Mesothelial cell of epicardium (in vitro differentiated cells): ENCODE results near the gene SKA3. TPM values are rescaled to one million over a fixed set of nuclear protein-coding genes. Genes with fewer than 3 reads are reported as not detected.

Experiments
- DNase-seq, 2 experiments: peaks; one replicate each; pipeline ENCODE4 v3.0.0; 2021; ENCODE audit warnings: low spot score in 2 of 2; ENCODE audit not compliant: unreplicated experiment in 2 of 2
- H3K27ac Mint-ChIP-seq: 2 replicates; pipeline ENCODE4 v1.8.0; 2021; ENCODE audit warnings: mixed read lengths
- H3K27me3 Mint-ChIP-seq: 2 replicates; pipeline ENCODE4 v1.8.0; 2021; ENCODE audit warnings: low read depth, mixed read lengths
- H3K36me3 Mint-ChIP-seq: 2 replicates; pipeline ENCODE4 v1.8.0; 2021; ENCODE audit warnings: mixed read lengths
- H3K4me1 Mint-ChIP-seq: 2 replicates; pipeline ENCODE4 v1.8.0; 2021; ENCODE audit warnings: mixed read lengths
- H3K4me3 Mint-ChIP-seq: 2 replicates; pipeline ENCODE4 v1.8.0; 2021; ENCODE audit warnings: mild to moderate bottlenecking, moderate library complexity, mixed read lengths
- H3K9me3 Mint-ChIP-seq: 2 replicates; pipeline ENCODE4 v1.8.0; 2021; ENCODE audit warnings: mixed read lengths
- total RNA-seq: library from RNA; stranded (reverse); gene quantifications from 3 replicates; pipeline ENCODE4 v1.2.1, GENCODE V29; 2021
- TF ChIP-seq, protein P1 (sequence below): fragments of 200-600 bp; sonication (generic); IDR thresholded peaks from one replicate; pipeline ENCODE4 v1.5.0; 2021; ENCODE audit warnings: antibody characterized with exemption; ENCODE audit not compliant: unreplicated experiment

SKA3 gene
- total RNA-seq, 1 donor from 2014 or later: 9.3 TPM

- Mint-ChIP-seq H3K9me3 (peaks cover 3% of the 10 kb centered on the region), H3K36me3 (no peaks in the 10 kb centered on the region), H3K27ac (no peak overlapping the region), H3K27me3 (no peaks in the 10 kb centered on the region), H3K4me3 (no peak overlapping the region), H3K4me1 (peaks cover 2% of the 10 kb centered on the region)
- no peak for DNase-seq
- TF ChIP-seq, protein P1, sequence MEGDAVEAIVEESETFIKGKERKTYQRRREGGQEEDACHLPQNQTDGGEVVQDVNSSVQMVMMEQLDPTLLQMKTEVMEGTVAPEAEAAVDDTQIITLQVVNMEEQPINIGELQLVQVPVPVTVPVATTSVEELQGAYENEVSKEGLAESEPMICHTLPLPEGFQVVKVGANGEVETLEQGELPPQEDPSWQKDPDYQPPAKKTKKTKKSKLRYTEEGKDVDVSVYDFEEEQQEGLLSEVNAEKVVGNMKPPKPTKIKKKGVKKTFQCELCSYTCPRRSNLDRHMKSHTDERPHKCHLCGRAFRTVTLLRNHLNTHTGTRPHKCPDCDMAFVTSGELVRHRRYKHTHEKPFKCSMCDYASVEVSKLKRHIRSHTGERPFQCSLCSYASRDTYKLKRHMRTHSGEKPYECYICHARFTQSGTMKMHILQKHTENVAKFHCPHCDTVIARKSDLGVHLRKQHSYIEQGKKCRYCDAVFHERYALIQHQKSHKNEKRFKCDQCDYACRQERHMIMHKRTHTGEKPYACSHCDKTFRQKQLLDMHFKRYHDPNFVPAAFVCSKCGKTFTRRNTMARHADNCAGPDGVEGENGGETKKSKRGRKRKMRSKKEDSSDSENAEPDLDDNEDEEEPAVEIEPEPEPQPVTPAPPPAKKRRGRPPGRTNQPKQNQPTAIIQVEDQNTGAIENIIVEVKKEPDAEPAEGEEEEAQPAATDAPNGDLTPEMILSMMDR: no peak
These were observed 41.9 kb downstream of the SKA3 start for GRCh38 chr13:21134475-21134874.

GRCh38 chr13:21133077-21133476 is 43.3 kb downstream of the SKA3 start:
- no peak overlapping the region for H3K27ac Mint-ChIP-seq
- no peak overlapping the region for H3K4me3 Mint-ChIP-seq
- TF ChIP-seq, protein P1: no peak
- H3K9me3 Mint-ChIP-seq: peaks cover 3% of the 10 kb centered on the region
- no peaks in the 10 kb centered on the region for H3K27me3 Mint-ChIP-seq
- no peaks in the 10 kb centered on the region for H3K36me3 Mint-ChIP-seq
- DNase-seq: no peak
- H3K4me1 Mint-ChIP-seq: peaks cover 1% of the 10 kb centered on the region

DNA sequence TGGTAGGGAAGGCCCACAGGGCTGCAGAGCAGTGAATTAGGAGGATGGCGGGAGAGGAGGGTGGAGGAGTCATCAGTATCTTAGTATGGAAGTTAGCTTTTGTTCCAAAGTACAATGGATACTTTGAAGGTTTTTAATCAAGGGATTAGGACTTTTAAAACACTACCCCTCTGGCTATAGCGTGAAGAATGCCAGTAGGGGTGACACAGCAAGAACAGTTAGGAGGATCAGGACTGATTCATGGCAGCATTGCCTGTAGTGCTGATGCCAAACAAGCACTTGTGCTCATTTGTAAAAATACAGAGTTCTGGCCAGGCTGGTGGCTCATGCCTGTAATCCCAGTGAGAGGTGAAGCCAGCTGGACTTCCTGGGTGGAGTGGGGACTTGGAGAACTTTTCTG is 46.2 kb downstream of the SKA3 start:
- DNase-seq: no peak
- TF ChIP-seq, protein P1: no peak
- no peak overlapping the region for H3K27ac Mint-ChIP-seq
- H3K27me3 Mint-ChIP-seq: no peaks in the 10 kb centered on the region
- H3K36me3 Mint-ChIP-seq: no peaks in the 10 kb centered on the region
- H3K9me3 Mint-ChIP-seq: no peaks in the 10 kb centered on the region
- H3K4me3 Mint-ChIP-seq: no peak overlapping the region
- H3K4me1 Mint-ChIP-seq: peaks cover 1% of the 10 kb centered on the region

DNA sequence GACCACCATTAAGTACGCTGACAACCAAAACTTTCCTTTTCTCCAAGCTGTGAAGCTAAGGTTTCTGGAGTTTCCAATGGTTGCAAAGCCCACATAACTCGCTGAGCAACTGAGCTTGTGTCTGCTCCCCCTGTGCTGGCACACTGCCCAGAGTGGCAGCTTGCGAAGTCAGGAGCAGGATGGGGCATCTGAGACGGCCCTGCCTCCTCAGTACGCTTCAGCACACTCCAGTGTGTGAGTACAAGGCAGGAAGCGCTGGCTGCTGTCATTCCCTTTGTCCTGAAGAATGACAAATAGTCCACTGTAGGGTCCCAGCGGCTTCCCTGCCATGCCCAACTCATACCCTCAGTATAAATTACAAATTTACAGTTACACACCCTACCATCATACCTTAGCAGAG is 51.5 kb downstream of the SKA3 start:
- H3K27me3 Mint-ChIP-seq: no peaks in the 10 kb centered on the region
- H3K27ac Mint-ChIP-seq: peak overlapping the region; percentile 73
- H3K4me3 Mint-ChIP-seq: no peak overlapping the region
- H3K4me1 Mint-ChIP-seq: peaks cover 6% of the 10 kb centered on the region
- no peaks in the 10 kb centered on the region for H3K36me3 Mint-ChIP-seq
- peaks cover 2% of the 10 kb centered on the region for H3K9me3 Mint-ChIP-seq
- TF ChIP-seq, protein P1: no peak
- DNase-seq: peak; percentile 50 to 67

DNA sequence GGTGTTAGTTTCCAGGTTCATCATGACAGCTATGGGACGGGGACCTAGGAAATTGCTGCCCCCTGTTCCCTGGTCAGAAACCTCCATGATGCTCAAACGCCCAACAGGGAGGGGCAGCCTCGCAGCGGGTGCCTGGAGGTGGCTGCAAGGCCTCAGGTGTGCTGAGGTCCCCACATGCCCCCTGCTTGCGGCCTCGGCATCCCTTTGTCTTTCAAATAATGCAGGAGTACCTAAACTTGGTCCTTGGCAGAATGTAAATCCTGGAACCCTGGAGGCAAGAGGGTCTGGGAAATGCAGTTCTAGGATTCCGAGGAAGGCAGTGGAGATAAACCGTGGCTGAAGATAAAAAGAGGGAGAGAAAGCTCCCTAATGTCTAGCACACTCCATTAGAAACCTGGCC is 52.4 kb downstream of the SKA3 start:
- H3K4me3 Mint-ChIP-seq: no peak overlapping the region
- no peak for DNase-seq
- H3K36me3 Mint-ChIP-seq: no peaks in the 10 kb centered on the region
- TF ChIP-seq, protein P1: no peak
- H3K4me1 Mint-ChIP-seq: peaks cover 6% of the 10 kb centered on the region
- H3K27me3 Mint-ChIP-seq: no peaks in the 10 kb centered on the region
- H3K9me3 Mint-ChIP-seq: peaks cover 4% of the 10 kb centered on the region
- no peak overlapping the region for H3K27ac Mint-ChIP-seq

DNA sequence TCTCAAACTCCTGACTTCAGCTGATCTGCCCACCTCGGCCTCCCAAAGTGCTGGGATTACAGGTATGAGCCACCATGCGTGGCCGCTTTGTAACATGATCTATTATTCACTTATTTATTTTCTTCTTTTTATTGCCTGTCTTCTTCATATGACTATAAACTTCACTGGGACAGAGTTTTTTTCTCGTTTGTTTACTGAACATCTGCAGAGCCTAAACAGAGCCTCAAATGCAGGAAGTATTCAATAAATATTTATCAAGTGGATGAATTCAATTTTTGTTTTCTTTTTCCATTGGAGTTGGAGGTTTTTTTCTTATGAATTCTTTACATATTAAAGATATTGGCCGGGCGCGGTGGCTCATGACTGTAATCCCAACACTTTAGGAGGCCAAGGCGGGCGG is 54.7 kb downstream of the SKA3 start:
- H3K27ac Mint-ChIP-seq: no peak overlapping the region
- peaks cover 6% of the 10 kb centered on the region for H3K4me1 Mint-ChIP-seq
- H3K9me3 Mint-ChIP-seq: peaks cover 4% of the 10 kb centered on the region
- TF ChIP-seq, protein P1: no peak
- H3K4me3 Mint-ChIP-seq: no peak overlapping the region
- H3K36me3 Mint-ChIP-seq: no peaks in the 10 kb centered on the region
- DNase-seq: no peak
- H3K27me3 Mint-ChIP-seq: no peaks in the 10 kb centered on the region
